K562 (cell line): Measurements from ENCODE around the gene ULBP1. TPM values are rescaled to one million over a fixed set of nuclear protein-coding genes. Genes with fewer than 3 reads are reported as not detected.

Experiments
- HCFC1 ChIP-seq: IDR thresholded peaks from 2 replicates; pipeline ENCODE4 v1.6.1; 2012; ENCODE audit warnings: low read depth, low read length, improper control_type of control experiment
- ILF3 ChIP-seq: fragments of 450-650 bp; IDR thresholded peaks from 2 replicates; pipeline ENCODE4 v1.6.1; 2018; ENCODE audit warnings: antibody characterized with exemption, mild to moderate bottlenecking, moderate library complexity, borderline replicate concordance
- POLR2AphosphoS5 ChIP-seq: IDR thresholded peaks from 2 replicates; pipeline ENCODE4 v1.6.1; 2011; ENCODE audit warnings: mild to moderate bottlenecking, low read depth, low read length, moderate library complexity; ENCODE audit not compliant: control insufficient read depth, insufficient read depth
- RAD51 ChIP-seq: fragments of 450-650 bp; IDR thresholded peaks from 2 replicates; pipeline ENCODE4 v1.7.1; 2016; ENCODE audit warnings: low read depth, mild to moderate bottlenecking, borderline replicate concordance
- REST ChIP-seq, 2 experiments: fragments of 450-650 bp; formaldehyde crosslinking in 1 of 2; IDR thresholded peaks; 2 replicates each; pipeline versions ENCODE4 v1.4.0 to v1.6.1; 2014 to 2020; ENCODE audit warnings: mild to moderate bottlenecking in 2 of 2, borderline replicate concordance in 1 of 2, low read depth in 1 of 2
- SP1 ChIP-seq: sonication (generic); formaldehyde crosslinking; IDR thresholded peaks from 2 replicates; pipeline ENCODE4 v1.8.1; 2022; ENCODE audit warnings: mild to moderate bottlenecking, missing genetic modification reagents
- SREBF2 ChIP-seq: sonication (generic); formaldehyde crosslinking; IDR thresholded peaks from 2 replicates; pipeline ENCODE4 v1.4.0; 2020; ENCODE audit warnings: mild to moderate bottlenecking, missing genetic modification reagents
- TFAP4 ChIP-seq: sonication (generic); formaldehyde crosslinking; IDR thresholded peaks from 2 replicates; pipeline ENCODE4 v1.8.0; 2022; ENCODE audit warnings: missing genetic modification reagents, mild to moderate bottlenecking, moderate library complexity, borderline replicate concordance
- THRAP3 ChIP-seq: fragments of 450-650 bp; IDR thresholded peaks from 2 replicates; pipeline ENCODE4 v1.6.1; 2016; ENCODE audit warnings: mild to moderate bottlenecking, inconsistent platforms, borderline replicate concordance
- TRIM24 ChIP-seq, 2 experiments: fragments of 450-650 bp; IDR thresholded peaks; 2 replicates each; pipeline ENCODE4 v1.6.1; 2016
- XRCC5 ChIP-seq: fragments of 200-400 bp; formaldehyde crosslinking; IDR thresholded peaks from 2 replicates; pipeline ENCODE4 v1.6.1; 2017; ENCODE audit warnings: low read depth, mild to moderate bottlenecking, low read length
- ZBTB33 ChIP-seq: sonication (generic); formaldehyde crosslinking; IDR thresholded peaks from 2 replicates; pipeline ENCODE4 v1.8.1; 2023; ENCODE audit warnings: mild to moderate bottlenecking, missing genetic modification reagents
- polyA plus RNA-seq, 8 experiments: library from polyadenylated mRNA; depleted of rRNA in 4 of 8; stranded (reverse) in 5 of 8; unstranded in 3 of 8; fragments of >200 nt; fragmentation: Nextera tagmentation in 2 of 8; fragmentation: Illumina TruSeq in 1 of 8; extraction: Ambion mirVana in 2 of 8; extraction: Trizol in 1 of 8; gene quantifications; 2 replicates each; pipeline versions ENCODE4 v1.2.1 to v1.2.3, GENCODE V29; 2011 to 2014; ENCODE audit warnings: inconsistent platforms in 1 of 8, missing spikeins in 1 of 8
- total RNA-seq, 7 experiments: library from RNA; depleted of rRNA in 6 of 7; stranded (reverse); fragments of >200 nt in 6 of 7; fragmentation: Illumina TruSeq in 2 of 7; extraction: Trizol in 2 of 7; gene quantifications; 2 replicates each; pipeline versions ENCODE4 v1.2.1 to v1.2.3, GENCODE V29; 2011 to 2021; ENCODE audit warnings: low replicate concordance in 1 of 7
- TF ChIP-seq, protein P1 (sequence below): fragments of 450-650 bp; formaldehyde crosslinking; IDR thresholded peaks from 2 replicates; pipeline ENCODE4 v1.4.0; 2020; ENCODE audit warnings: mild to moderate bottlenecking, moderate library complexity

ULBP1 gene
- total and polyA plus RNA-seq, 9 of the 15 experiments (the other 6 are each of a cell fraction or from before 2014, with no cell fraction given) = 0.33 to 6.0 (median 2.5) TPM

- no peak for TF ChIP-seq REST (IDR thresholded peaks at IDR 0.05; ENCODE audit: borderline replicate concordance)
- no peak for TF ChIP-seq REST (CRISPR knock-in tag; IDR thresholded peaks at IDR 0.05; ENCODE audit: low read depth)
- no peak for TF ChIP-seq SREBF2 (CRISPR knock-in tag)
- TF ChIP-seq ILF3 = no peak
- TF ChIP-seq SP1 = 0 out of 2 replicates have a peak, but pooled peaks have one; percentile 41
- peak; percentile 67 for TF ChIP-seq TFAP4 (CRISPR knock-in tag)
- no peak for TF ChIP-seq HCFC1
- TF ChIP-seq XRCC5 = no peak
- 0 out of 2 replicates have a peak, but pooled peaks have one; percentile 27 for TF ChIP-seq ZBTB33 (CRISPR knock-in tag)
- TF ChIP-seq POLR2AphosphoS5 = no peak
- TF ChIP-seq TRIM24 (IDR thresholded peaks at IDR 0.05) = no peak
- TF ChIP-seq, protein P1, sequence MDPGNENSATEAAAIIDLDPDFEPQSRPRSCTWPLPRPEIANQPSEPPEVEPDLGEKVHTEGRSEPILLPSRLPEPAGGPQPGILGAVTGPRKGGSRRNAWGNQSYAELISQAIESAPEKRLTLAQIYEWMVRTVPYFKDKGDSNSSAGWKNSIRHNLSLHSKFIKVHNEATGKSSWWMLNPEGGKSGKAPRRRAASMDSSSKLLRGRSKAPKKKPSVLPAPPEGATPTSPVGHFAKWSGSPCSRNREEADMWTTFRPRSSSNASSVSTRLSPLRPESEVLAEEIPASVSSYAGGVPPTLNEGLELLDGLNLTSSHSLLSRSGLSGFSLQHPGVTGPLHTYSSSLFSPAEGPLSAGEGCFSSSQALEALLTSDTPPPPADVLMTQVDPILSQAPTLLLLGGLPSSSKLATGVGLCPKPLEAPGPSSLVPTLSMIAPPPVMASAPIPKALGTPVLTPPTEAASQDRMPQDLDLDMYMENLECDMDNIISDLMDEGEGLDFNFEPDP (CRISPR knock-in tag) = no peak
- TF ChIP-seq RAD51 = no peak
- no peak for TF ChIP-seq THRAP3
Observed at GRCh38 chr6:149922642-149923326, 41.0 kb upstream of the ULBP1 start, which contains the start of gene RAET1G (continued).
